Measurements from ENCODE around the gene LRRC8C.

LRRC8C gene

GRCh38 chr1:89598450-89599331 lies 34.2 kb upstream of the LRRC8C start:
- 0 out of 2 replicates have a peak, but pooled peaks cover 6% of the 10 kb centered on the region for H3K27me3 ChIP-seq (ENCODE audit: insufficient read depth, low read length)
- no peaks in the 10 kb centered on the region for H3K79me2 ChIP-seq (ENCODE audit: control insufficient read depth, insufficient read depth, low read length, unreplicated experiment)
- H3K4me1 ChIP-seq (ENCODE audit: control insufficient read depth, insufficient read depth, low read length, unreplicated experiment): peaks cover 11% of the 10 kb centered on the region
- H3K27ac ChIP-seq (ENCODE audit: low read depth, low read length): no peak overlapping the region
- no peaks in the 10 kb centered on the region for H3K36me3 ChIP-seq (ENCODE audit: insufficient read depth, low read length)
- H2AFZ ChIP-seq (ENCODE audit: low read length, unreplicated experiment): peak overlapping the region; percentile 33
- no peak overlapping the region for H3K4me3 ChIP-seq (ENCODE audit: low read depth, low read length)

- no peak overlapping the region for H3K27ac ChIP-seq (ENCODE audit: low read depth, low read length)
- peaks cover 15% of the 10 kb centered on the region for H3K4me1 ChIP-seq (ENCODE audit: control insufficient read depth, insufficient read depth, low read length, unreplicated experiment)
- no peak overlapping the region for H2AFZ ChIP-seq (ENCODE audit: low read length, unreplicated experiment)
- H3K4me3 ChIP-seq (ENCODE audit: low read depth, low read length): no peak overlapping the region
- H3K36me3 ChIP-seq (ENCODE audit: insufficient read depth, low read length): no peaks in the 10 kb centered on the region
- H3K27me3 ChIP-seq (ENCODE audit: insufficient read depth, low read length): 0 out of 2 replicates have a peak, but pooled peaks cover 6% of the 10 kb centered on the region
- no peaks in the 10 kb centered on the region for H3K79me2 ChIP-seq (ENCODE audit: control insufficient read depth, insufficient read depth, low read length, unreplicated experiment)
Measured at GRCh38 chr1:89599332-89599630, 33.6 kb upstream of the LRRC8C start.

GRCh38 chr1:89600451-89601224 lies 32.3 kb upstream of the LRRC8C start:
- H3K4me1 ChIP-seq (ENCODE audit: control insufficient read depth, insufficient read depth, low read length, unreplicated experiment): peaks cover 24% of the 10 kb centered on the region
- 0 out of 2 replicates have a peak, but pooled peaks cover 6% of the 10 kb centered on the region for H3K27me3 ChIP-seq (ENCODE audit: insufficient read depth, low read length)
- H3K4me3 ChIP-seq (ENCODE audit: low read depth, low read length): no peak overlapping the region
- no peak overlapping the region for H3K27ac ChIP-seq (ENCODE audit: low read depth, low read length)
- H3K36me3 ChIP-seq (ENCODE audit: insufficient read depth, low read length): no peaks in the 10 kb centered on the region
- no peak overlapping the region for H2AFZ ChIP-seq (ENCODE audit: low read length, unreplicated experiment)
- H3K79me2 ChIP-seq (ENCODE audit: control insufficient read depth, insufficient read depth, low read length, unreplicated experiment): no peaks in the 10 kb centered on the region

GRCh38 chr1:89602871-89603404 lies 30.0 kb upstream of the LRRC8C start:
- Histone ChIP-seq H3K4me1 (ENCODE audit: control insufficient read depth, insufficient read depth, low read length, unreplicated experiment) (peaks cover 42% of the 10 kb centered on the region), H3K4me3 (ENCODE audit: low read depth, low read length) (no peak overlapping the region), H2AFZ (ENCODE audit: low read length, unreplicated experiment) (no peak overlapping the region), H3K27me3 (ENCODE audit: insufficient read depth, low read length) (0 out of 2 replicates have a peak, but pooled peaks cover 6% of the 10 kb centered on the region), H3K79me2 (ENCODE audit: control insufficient read depth, insufficient read depth, low read length, unreplicated experiment) (no peaks in the 10 kb centered on the region), H3K36me3 (ENCODE audit: insufficient read depth, low read length) (no peaks in the 10 kb centered on the region), H3K27ac (ENCODE audit: low read depth, low read length) (no peak overlapping the region)

- Histone ChIP-seq H3K27me3 (ENCODE audit: insufficient read depth, low read length) (0 out of 2 replicates have a peak, but pooled peaks cover 6% of the 10 kb centered on the region), H3K4me1 (ENCODE audit: control insufficient read depth, insufficient read depth, low read length, unreplicated experiment) (peaks cover 50% of the 10 kb centered on the region), H3K36me3 (ENCODE audit: insufficient read depth, low read length) (no peaks in the 10 kb centered on the region), H3K79me2 (ENCODE audit: control insufficient read depth, insufficient read depth, low read length, unreplicated experiment) (no peaks in the 10 kb centered on the region), H2AFZ (ENCODE audit: low read length, unreplicated experiment) (no peak overlapping the region), H3K27ac (ENCODE audit: low read depth, low read length) (no peak overlapping the region), H3K4me3 (ENCODE audit: low read depth, low read length) (no peak overlapping the region)
Measured at GRCh38 chr1:89603651-89604413, 29.1 kb upstream of the LRRC8C start.

- Histone ChIP-seq H3K4me3 (ENCODE audit: low read depth, low read length) (no peak overlapping the region), H3K79me2 (ENCODE audit: control insufficient read depth, insufficient read depth, low read length, unreplicated experiment) (no peaks in the 10 kb centered on the region), H3K4me1 (ENCODE audit: control insufficient read depth, insufficient read depth, low read length, unreplicated experiment) (peaks cover 50% of the 10 kb centered on the region), H3K27me3 (ENCODE audit: insufficient read depth, low read length) (0 out of 2 replicates have a peak, but pooled peaks cover 6% of the 10 kb centered on the region), H2AFZ (ENCODE audit: low read length, unreplicated experiment) (no peak overlapping the region), H3K36me3 (ENCODE audit: insufficient read depth, low read length) (no peaks in the 10 kb centered on the region), H3K27ac (ENCODE audit: low read depth, low read length) (no peak overlapping the region)
Measured at GRCh38 chr1:89604414-89604735, 28.5 kb upstream of the LRRC8C start.

GRCh38 chr1:89605692-89606091 lies 27.2 kb upstream of the LRRC8C start:
- Histone ChIP-seq H3K27ac (ENCODE audit: low read depth, low read length) (no peak overlapping the region), H3K36me3 (ENCODE audit: insufficient read depth, low read length) (no peaks in the 10 kb centered on the region), H3K4me1 (ENCODE audit: control insufficient read depth, insufficient read depth, low read length, unreplicated experiment) (peaks cover 50% of the 10 kb centered on the region), H3K79me2 (ENCODE audit: control insufficient read depth, insufficient read depth, low read length, unreplicated experiment) (no peaks in the 10 kb centered on the region), H3K4me3 (ENCODE audit: low read depth, low read length) (no peak overlapping the region), H3K27me3 (ENCODE audit: insufficient read depth, low read length) (0 out of 2 replicates have a peak, but pooled peaks cover 6% of the 10 kb centered on the region), H2AFZ (ENCODE audit: low read length, unreplicated experiment) (no peak overlapping the region)

- Histone ChIP-seq H3K27ac (ENCODE audit: low read depth, low read length) (no peak overlapping the region), H3K4me1 (ENCODE audit: control insufficient read depth, insufficient read depth, low read length, unreplicated experiment) (peaks cover 50% of the 10 kb centered on the region), H2AFZ (ENCODE audit: low read length, unreplicated experiment) (no peak overlapping the region), H3K4me3 (ENCODE audit: low read depth, low read length) (no peak overlapping the region), H3K36me3 (ENCODE audit: insufficient read depth, low read length) (no peaks in the 10 kb centered on the region), H3K79me2 (ENCODE audit: control insufficient read depth, insufficient read depth, low read length, unreplicated experiment) (no peaks in the 10 kb centered on the region), H3K27me3 (ENCODE audit: insufficient read depth, low read length) (no peaks in the 10 kb centered on the region)
Measured at GRCh38 chr1:89606227-89606980, 26.5 kb upstream of the LRRC8C start.

GRCh38 chr1:89607156-89607555 lies 25.8 kb upstream of the LRRC8C start:
- Histone ChIP-seq H3K4me1 (ENCODE audit: control insufficient read depth, insufficient read depth, low read length, unreplicated experiment) (peaks cover 50% of the 10 kb centered on the region), H3K4me3 (ENCODE audit: low read depth, low read length) (no peak overlapping the region), H3K27me3 (ENCODE audit: insufficient read depth, low read length) (no peaks in the 10 kb centered on the region), H3K79me2 (ENCODE audit: control insufficient read depth, insufficient read depth, low read length, unreplicated experiment) (no peaks in the 10 kb centered on the region), H2AFZ (ENCODE audit: low read length, unreplicated experiment) (no peak overlapping the region), H3K27ac (ENCODE audit: low read depth, low read length) (no peak overlapping the region), H3K36me3 (ENCODE audit: insufficient read depth, low read length) (no peaks in the 10 kb centered on the region)
